GM18502 (cell line): Measurements from ENCODE around the gene PPME1.

Experiments used
- ATAC-seq: cut with Tn5 transposase; IDR thresholded peaks from one replicate; pipeline ENCODE4 v1.9.1; 2021; ENCODE audit warnings: mild to moderate bottlenecking; ENCODE audit not compliant: unreplicated experiment, poor library complexity

PPME1 gene

GRCh38 chr11:74157169-74157568, 13.9 kb upstream of the PPME1 start:
- ATAC-seq = no peak

- ATAC-seq = no peak
Observed at GRCh38 chr11:74159642-74160041, 11.4 kb upstream of the PPME1 start.

- no peak for ATAC-seq
Observed at GRCh38 chr11:74162681-74163467, 8.2 kb upstream of the PPME1 start.

- ATAC-seq = no peak
Observed at GRCh38 chr11:74168838-74169237, 2.3 kb upstream of the PPME1 start.

DNA sequence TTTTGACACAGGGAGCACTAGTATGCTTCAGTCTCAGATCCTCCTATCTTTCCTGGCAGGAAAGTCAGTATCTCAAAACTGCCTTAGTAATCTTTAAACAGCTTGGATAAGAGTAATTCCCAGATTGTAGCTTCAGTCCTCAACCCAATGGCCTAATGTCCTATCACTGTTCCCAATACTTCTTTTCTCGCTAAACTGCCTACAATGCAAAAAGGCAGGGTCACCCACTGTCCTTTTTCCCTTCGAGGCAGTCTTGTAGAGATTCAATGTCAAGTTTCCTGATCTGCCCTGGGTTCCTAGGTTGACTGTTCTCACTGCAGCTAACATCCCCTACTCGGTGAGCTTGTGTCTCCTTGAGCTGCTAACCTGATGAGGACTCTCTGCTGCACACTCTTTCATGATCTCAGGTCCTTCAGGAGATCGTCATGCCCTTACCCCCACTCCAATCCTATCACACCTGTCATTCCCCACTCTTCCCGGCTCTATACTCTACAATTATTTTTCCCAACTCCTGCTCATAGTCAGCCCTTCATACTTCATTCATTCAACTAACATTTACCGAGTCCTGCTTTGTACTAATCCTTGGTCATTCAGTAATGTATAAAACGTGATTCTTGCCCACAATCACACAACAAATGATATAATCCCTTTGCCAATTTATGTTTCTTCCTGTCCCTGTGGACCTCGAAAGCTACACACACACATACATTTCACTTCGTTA, 1.2 kb upstream of the PPME1 start:
- no peak for ATAC-seq

GRCh38 chr11:74171630-74171968, 510 bp downstream of the PPME1 start:
- no peak for ATAC-seq

DNA sequence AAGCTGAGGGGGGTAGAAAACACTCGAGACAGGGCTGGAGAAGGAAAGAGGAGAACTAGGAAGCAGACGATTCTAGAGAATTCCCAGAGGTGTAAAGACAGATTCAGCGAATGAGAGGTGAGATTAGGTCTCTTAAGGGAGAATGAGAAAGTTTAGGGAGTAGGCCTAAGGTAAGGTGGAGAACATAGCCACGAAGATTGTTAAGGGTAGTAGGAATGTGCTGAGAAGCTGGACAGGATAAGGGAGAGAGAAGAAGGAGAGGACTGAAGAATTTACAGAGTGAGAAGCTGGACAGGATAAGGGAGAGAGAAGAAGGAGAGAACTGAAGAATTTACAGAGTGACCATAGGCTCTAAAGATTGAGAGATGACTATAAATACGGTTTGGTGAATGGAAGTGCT, 908 bp downstream of the PPME1 start:
- ATAC-seq = no peak

- no peak for ATAC-seq
Observed at GRCh38 chr11:74175920-74176319, 4.8 kb downstream of the PPME1 start.

DNA sequence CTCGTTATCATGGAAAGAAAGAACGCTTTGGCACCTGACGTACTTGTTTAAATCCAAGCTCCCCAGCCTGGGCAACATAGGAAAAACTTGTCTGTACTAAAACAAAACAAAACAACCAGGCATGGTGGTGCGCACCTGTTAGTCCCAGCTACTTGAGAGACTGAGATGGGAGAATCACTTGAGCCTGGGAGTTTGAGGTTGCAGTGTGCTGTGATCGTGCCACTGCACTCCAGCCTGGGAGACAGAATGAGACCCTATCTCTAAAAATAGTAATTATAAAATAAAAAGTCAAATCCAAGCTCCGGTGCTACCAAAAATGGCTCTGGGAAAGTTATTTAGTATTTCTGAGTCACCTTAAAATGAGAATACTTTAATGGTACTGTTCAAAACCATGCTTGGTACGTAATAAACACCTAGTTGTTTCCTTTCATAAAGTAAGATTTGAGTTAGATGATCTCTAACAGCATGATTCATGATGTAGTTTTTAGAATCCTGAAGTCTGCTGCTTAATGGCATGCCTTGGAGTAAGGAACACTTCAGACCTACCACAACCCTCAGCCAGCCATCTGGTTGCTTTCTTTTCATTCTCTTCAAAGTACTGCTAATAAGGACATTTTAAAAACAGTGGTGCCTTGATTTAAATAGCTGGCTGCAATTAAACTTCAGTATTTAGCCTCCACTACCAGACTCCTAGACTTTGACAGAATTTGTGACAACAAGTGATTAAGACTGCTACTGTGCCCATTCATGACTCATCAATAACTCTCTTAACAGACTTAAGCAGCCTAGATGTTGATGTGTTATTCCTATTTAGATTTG, 8.4 kb downstream of the PPME1 start:
- ATAC-seq = no peak

DNA sequence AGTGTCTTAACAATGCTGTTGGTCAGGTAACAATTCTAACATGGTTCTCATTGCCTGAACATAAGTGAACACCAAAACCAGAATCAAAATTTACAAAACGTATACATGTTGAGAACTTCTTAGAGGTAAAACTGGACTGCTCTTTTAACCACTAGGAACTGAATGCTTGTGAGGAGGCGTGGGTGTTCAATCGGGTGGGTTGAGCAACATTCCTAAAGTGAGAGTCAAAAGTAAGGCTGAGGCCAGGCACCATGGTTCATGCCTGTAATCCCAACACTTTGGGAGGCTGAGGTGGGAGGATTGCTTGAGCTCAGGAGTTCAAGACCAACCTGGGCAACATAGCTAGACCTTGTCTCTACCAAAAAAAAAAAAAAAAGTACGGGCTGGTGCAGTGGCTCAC, 11.5 kb downstream of the PPME1 start:
- ATAC-seq = no peak

DNA sequence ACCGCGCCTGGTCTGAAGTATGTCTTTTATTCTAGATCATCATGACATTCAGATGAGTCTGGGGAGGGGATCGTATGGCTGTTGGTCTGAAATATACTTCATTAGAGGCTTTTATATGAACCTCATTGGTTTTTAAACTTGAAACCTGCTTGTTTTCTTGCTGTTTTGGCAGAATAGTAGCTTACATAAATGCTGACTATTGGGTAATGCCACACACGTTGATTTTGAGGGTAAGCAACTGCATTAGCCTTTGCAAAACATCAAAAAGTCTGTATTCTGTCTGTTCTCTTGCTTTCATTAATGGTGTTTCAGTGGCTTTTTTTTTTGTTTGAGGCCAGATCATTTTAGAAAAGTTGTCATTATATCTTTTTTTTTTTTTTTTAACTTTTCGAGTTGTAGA, 14.2 kb downstream of the PPME1 start:
- no peak for ATAC-seq

GRCh38 chr11:74185695-74186094, 14.6 kb downstream of the PPME1 start:
- ATAC-seq = no peak

- no peak for ATAC-seq
Observed at GRCh38 chr11:74195828-74196227, 24.7 kb downstream of the PPME1 start.

- no peak for ATAC-seq
Observed at GRCh38 chr11:74196781-74197486, 25.8 kb downstream of the PPME1 start.

GRCh38 chr11:74203966-74204365, 32.9 kb downstream of the PPME1 start:
- ATAC-seq = no peak

GRCh38 chr11:74204701-74205100, 33.6 kb downstream of the PPME1 start:
- no peak for ATAC-seq

DNA sequence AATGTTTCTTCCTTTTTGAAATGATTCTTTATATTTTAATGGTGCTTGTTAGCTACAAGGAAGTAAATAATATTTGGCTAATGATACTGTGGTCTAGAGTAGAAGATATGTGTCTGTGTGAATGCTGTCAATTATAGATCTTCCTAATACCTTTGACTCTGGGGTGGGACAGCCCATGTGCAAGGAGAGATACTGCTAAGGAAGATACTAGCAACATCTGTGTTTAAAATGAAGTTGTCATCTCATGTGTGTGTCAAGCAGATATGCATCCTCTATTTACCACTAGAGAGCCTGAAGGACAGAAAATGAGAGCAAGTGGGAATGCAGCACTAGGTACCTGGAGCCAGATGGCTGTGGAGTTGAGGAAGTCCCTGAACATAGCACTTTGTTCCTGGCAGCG, 34.1 kb downstream of the PPME1 start:
- no peak for ATAC-seq

DNA sequence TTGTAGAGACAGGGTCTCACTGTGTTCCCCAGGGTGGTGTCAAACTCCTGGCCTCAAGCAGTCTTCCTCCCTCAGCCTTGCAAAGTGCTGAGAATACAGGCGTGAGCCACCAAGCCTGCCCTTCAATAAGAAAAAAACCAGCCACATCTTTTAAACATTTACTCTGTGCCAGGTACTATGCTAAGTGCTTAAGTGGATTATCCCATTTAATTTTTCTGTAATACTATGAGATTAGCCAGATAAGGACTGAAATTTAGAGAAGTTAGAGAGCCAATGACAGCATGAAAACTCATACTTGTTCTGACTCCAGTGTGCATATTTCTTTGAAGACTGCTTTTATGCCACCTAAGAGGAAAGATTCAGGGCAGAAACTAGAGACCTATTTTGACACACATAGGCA, 35.7 kb downstream of the PPME1 start:
- no peak for ATAC-seq

DNA sequence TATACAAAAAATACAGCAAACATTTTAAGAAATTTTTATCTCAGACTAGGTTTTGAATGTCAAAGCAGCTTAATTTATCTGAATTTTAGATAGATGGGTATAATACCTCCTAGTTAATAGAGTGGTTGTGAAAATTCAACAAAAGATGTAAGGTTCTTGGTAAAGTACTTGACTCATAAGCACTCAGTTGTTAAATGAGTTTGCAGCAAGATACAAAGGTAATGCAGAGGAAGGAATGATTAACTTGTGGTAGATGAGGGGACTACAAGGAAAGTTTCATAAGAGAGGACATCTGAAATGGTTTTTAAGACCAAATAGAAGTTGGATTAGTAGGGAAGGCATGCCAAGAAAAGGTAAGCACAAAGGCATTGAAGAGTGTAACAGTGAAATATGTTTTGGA, 37.4 kb downstream of the PPME1 start:
- no peak for ATAC-seq

- no peak for ATAC-seq
Observed at GRCh38 chr11:74212533-74212932, 41.4 kb downstream of the PPME1 start.

- no peak for ATAC-seq
Observed at GRCh38 chr11:74220376-74220775, 49.3 kb downstream of the PPME1 start.
